Measurements from ENCODE around the gene PLB1. TPM values are rescaled to one million over a fixed set of nuclear protein-coding genes. Genes with fewer than 3 reads are reported as not detected.

Gene PLB1
- polyA plus RNA-seq, 2 of the 4 experiments (the other 2 are of a cell fraction): 0.26 to 1.4 TPM

GRCh38 chr2:28674713-28675068, 178.8 kb downstream of the PLB1 start:
- DNase-seq (ENCODE audit: low read depth in 1 of 2, low spot score in 1 of 2) (no peak), ATAC-seq (no peak), FAIRE-seq (no peak)
- POLR2A ChIA-PET: no interaction called here
- H3K4me2 ChIP-seq: no peak overlapping the region
- TF ChIP-seq HOXA7 (CRISPR knock-in tag; IDR thresholded peaks at IDR 0.05) (no peak), MAFK (IDR thresholded peaks at IDR 0.05; ENCODE audit: partially characterized antibody) (no peak), HEYL (CRISPR knock-in tag; IDR thresholded peaks at IDR 0.05) (no peak), HOXB13 (CRISPR knock-in tag; IDR thresholded peaks at IDR 0.05; ENCODE audit: low read depth) (no peak), POLR2AphosphoS2 (conservative IDR thresholded peaks at IDR 0.05; ENCODE audit: low read length) (no peak), SREBF2 (IDR thresholded peaks at IDR 0.05) (no peak), RARB (CRISPR knock-in tag; IDR thresholded peaks at IDR 0.05) (no peak), BHLHE40 (IDR thresholded peaks at IDR 0.05; ENCODE audit: low read depth, low read length) (no peak), TFCP2L1 (CRISPR knock-in tag; IDR thresholded peaks at IDR 0.05) (no peak), PBX3 (IDR thresholded peaks at IDR 0.05) (no peak), CEBPB (IDR thresholded peaks at IDR 0.05) (no peak), EHMT2 (IDR thresholded peaks at IDR 0.05; ENCODE audit: low read depth) (no peak), CBX8 (IDR thresholded peaks at IDR 0.05) (no peak), EHF (CRISPR knock-in tag; IDR thresholded peaks at IDR 0.05) (no peak), FOSB (CRISPR knock-in tag; IDR thresholded peaks at IDR 0.05) (no peak), HOXB5 (CRISPR knock-in tag; IDR thresholded peaks at IDR 0.05) (no peak), RNF2 (IDR thresholded peaks at IDR 0.05; ENCODE audit: borderline replicate concordance, low read depth) (no peak)
- TF ChIP-seq, protein P1, sequence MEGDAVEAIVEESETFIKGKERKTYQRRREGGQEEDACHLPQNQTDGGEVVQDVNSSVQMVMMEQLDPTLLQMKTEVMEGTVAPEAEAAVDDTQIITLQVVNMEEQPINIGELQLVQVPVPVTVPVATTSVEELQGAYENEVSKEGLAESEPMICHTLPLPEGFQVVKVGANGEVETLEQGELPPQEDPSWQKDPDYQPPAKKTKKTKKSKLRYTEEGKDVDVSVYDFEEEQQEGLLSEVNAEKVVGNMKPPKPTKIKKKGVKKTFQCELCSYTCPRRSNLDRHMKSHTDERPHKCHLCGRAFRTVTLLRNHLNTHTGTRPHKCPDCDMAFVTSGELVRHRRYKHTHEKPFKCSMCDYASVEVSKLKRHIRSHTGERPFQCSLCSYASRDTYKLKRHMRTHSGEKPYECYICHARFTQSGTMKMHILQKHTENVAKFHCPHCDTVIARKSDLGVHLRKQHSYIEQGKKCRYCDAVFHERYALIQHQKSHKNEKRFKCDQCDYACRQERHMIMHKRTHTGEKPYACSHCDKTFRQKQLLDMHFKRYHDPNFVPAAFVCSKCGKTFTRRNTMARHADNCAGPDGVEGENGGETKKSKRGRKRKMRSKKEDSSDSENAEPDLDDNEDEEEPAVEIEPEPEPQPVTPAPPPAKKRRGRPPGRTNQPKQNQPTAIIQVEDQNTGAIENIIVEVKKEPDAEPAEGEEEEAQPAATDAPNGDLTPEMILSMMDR (IDR thresholded peaks at IDR 0.05): no peak
- TF ChIP-seq, protein P2, sequence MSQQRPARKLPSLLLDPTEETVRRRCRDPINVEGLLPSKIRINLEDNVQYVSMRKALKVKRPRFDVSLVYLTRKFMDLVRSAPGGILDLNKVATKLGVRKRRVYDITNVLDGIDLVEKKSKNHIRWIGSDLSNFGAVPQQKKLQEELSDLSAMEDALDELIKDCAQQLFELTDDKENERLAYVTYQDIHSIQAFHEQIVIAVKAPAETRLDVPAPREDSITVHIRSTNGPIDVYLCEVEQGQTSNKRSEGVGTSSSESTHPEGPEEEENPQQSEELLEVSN (IDR thresholded peaks at IDR 0.05; ENCODE audit: borderline replicate concordance, low read depth): no peak
- TF ChIP-seq, protein P3, sequence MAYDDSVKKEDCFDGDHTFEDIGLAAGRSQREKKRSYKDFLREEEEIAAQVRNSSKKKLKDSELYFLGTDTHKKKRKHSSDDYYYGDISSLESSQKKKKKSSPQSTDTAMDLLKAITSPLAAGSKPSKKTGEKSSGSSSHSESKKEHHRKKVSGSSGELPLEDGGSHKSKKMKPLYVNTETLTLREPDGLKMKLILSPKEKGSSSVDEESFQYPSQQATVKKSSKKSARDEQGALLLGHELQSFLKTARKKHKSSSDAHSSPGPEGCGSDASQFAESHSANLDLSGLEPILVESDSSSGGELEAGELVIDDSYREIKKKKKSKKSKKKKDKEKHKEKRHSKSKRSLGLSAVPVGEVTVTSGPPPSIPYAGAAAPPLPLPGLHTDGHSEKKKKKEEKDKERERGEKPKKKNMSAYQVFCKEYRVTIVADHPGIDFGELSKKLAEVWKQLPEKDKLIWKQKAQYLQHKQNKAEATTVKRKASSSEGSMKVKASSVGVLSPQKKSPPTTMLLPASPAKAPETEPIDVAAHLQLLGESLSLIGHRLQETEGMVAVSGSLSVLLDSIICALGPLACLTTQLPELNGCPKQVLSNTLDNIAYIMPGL (CRISPR knock-in tag; IDR thresholded peaks at IDR 0.05; ENCODE audit: borderline replicate concordance): no peak
- no peak overlapping the region for H3K27ac ChIP-seq
- WGBS (ENCODE audit: missing lambda C conversion rate): 21% methylated on average over 1 of the region's 1 CpG
- no peak overlapping the region for H3K4me3 ChIP-seq
- H3K9me3 ChIP-seq: 0 out of 3 replicates have a peak, but pooled peaks cover 3% of the 10 kb centered on the region
- H3K4me1 ChIP-seq: no peaks in the 10 kb centered on the region
- CTCF ChIA-PET: interaction anchor here (0.7 to 1.9 kb wide), 2 partner anchors 8 to 10 kb away, joined by 3 to 5 read pairs; no protein-coding TSS in a partner anchor

GRCh38 chr2:28676152-28676835, 180.4 kb downstream of the PLB1 start:
- H3K9me3 ChIP-seq: 0 out of 3 replicates have a peak, but pooled peaks cover 3% of the 10 kb centered on the region
- no peaks in the 10 kb centered on the region for H3K4me1 ChIP-seq
- TF ChIP-seq ZNF302 (CRISPR knock-in tag; IDR thresholded peaks at IDR 0.05): no peak
- no peak for TF ChIP-seq MAFK (IDR thresholded peaks at IDR 0.05; ENCODE audit: partially characterized antibody)
- ChIA-PET POLR2A (no interaction called here), CTCF (interaction anchor here (0.6 to 2.0 kb wide), 4 partner anchors 12 to 148 kb away, joined by 3 to 6 read pairs (median 4); no protein-coding TSS in a partner anchor)
- no peak overlapping the region for H3K4me2 ChIP-seq
- DNase-seq (ENCODE audit: low read depth in 1 of 2, low spot score in 1 of 2): no peak
- H3K27ac ChIP-seq: no peak overlapping the region
- ATAC-seq: no peak
- no peak overlapping the region for H3K4me3 ChIP-seq
- FAIRE-seq: no peak
- WGBS (ENCODE audit: missing lambda C conversion rate): 83% methylated on average over 5 of the region's 5 CpGs

Measured in A549 (cell line).